IMR-90 (cell line): ENCODE data around the gene COL27A1. TPM values are rescaled to one million over a fixed set of nuclear protein-coding genes. Genes with fewer than 3 reads are reported as not detected.

Experiments used
- ATAC-seq: fragments of 200-7000 bp; cut with Tn5 transposase; 2 replicates; pipeline ENCODE4 v1.9.1; 2020; ENCODE audit warnings: low read depth, mild to moderate bottlenecking, moderate library complexity
- BruUV-seq: library from RNA; stranded (reverse); fragments of 400-500 nt; replicated peaks from 2 replicates; lab custom pipeline; 2021; lab: Mats Ljungman, UMichigan
- CTCF ChIA-PET: fragments of 300-600 bp; formaldehyde crosslinking; extraction: SDS; loops from one replicate; lab custom pipeline; 2021; ENCODE audit warnings: antibody characterized with exemption; lab: Yijun Ruan, JAX
- POLR2A ChIA-PET: fragments of 300-600 bp; sonication (Branson Sonifier 250); formaldehyde crosslinking; loops from one replicate; lab custom pipeline; 2022; ENCODE audit warnings: antibody characterized with exemption; ENCODE audit not compliant: unreplicated experiment; lab: Charles Lee
- DNase-seq: peaks from one replicate; pipeline ENCODE4 v3.0.0; 2013
- H2AFZ ChIP-seq: replicated peaks from 2 replicates; pipeline ENCODE3; 2013; ENCODE audit warnings: low read length, mild to moderate bottlenecking; ENCODE audit not compliant: poor library complexity
- H2AK5ac ChIP-seq: 2 replicates; pipeline ENCODE4 v1.6.1; 2013; ENCODE audit warnings: low read depth, low read length, inconsistent platforms
- H2AK9ac ChIP-seq: replicated peaks from 2 replicates; pipeline ENCODE3; 2013; ENCODE audit warnings: mild to moderate bottlenecking, low read depth, low read length, moderate library complexity; ENCODE audit not compliant: poor library complexity
- H2BK120ac ChIP-seq: 2 replicates; pipeline ENCODE4 v1.6.1; 2013; ENCODE audit warnings: low read depth, low read length, inconsistent platforms
- H2BK15ac ChIP-seq: 3 replicates; pipeline ENCODE4 v1.6.1; 2013; ENCODE audit warnings: low read depth, low read length, inconsistent platforms
- H2BK20ac ChIP-seq: 2 replicates; pipeline ENCODE4 v1.6.1; 2013; ENCODE audit warnings: low read depth, mild to moderate bottlenecking, inconsistent platforms, low read length, moderate library complexity
- H2BK5ac ChIP-seq: 2 replicates; pipeline ENCODE4 v1.6.1; 2013; ENCODE audit warnings: mild to moderate bottlenecking, low read depth, low read length, inconsistent platforms; ENCODE audit not compliant: poor library complexity, severe bottlenecking
- H3K14ac ChIP-seq: replicated peaks from 2 replicates; pipeline ENCODE4 v1.6.1; 2013; ENCODE audit warnings: low read depth, low read length, inconsistent platforms
- H3K18ac ChIP-seq: 2 replicates; pipeline ENCODE4 v1.6.1; 2013; ENCODE audit warnings: low read depth, low read length, control low read depth
- H3K23ac ChIP-seq: 2 replicates; pipeline ENCODE4 v1.6.1; 2013; ENCODE audit warnings: low read depth, low read length, inconsistent platforms
- H3K27ac ChIP-seq: 2 replicates; pipeline ENCODE4 v1.5.1; 2013; ENCODE audit warnings: mild to moderate bottlenecking, control low read depth, low read length; ENCODE audit not compliant: insufficient read depth
- H3K27me3 ChIP-seq: 2 replicates; pipeline ENCODE4 v1.6.1; 2013; ENCODE audit warnings: low read length; ENCODE audit not compliant: control insufficient read depth, insufficient read depth
- H3K36me3 ChIP-seq: 2 replicates; pipeline ENCODE4 v1.6.1; 2013; ENCODE audit warnings: low read length, mixed read lengths; ENCODE audit not compliant: control insufficient read depth, insufficient read depth
- H3K4ac ChIP-seq: 2 replicates; pipeline ENCODE4 v1.6.1; 2013; ENCODE audit warnings: low read depth, low read length, inconsistent platforms
- H3K4me1 ChIP-seq: 2 replicates; pipeline ENCODE4 v1.6.1; 2013; ENCODE audit warnings: low read length, mixed read lengths; ENCODE audit not compliant: control insufficient read depth, insufficient read depth
- H3K4me2 ChIP-seq: 2 replicates; pipeline ENCODE4 v1.6.1; 2013; ENCODE audit warnings: low read depth, mild to moderate bottlenecking, control low read depth, low read length, moderate library complexity
- H3K4me3 ChIP-seq: 2 replicates; pipeline ENCODE4 v1.5.1; 2013; ENCODE audit warnings: low read depth, mild to moderate bottlenecking, control low read depth, low read length, moderate library complexity; ENCODE audit not compliant: insufficient read depth
- H3K56ac ChIP-seq: 2 replicates; pipeline ENCODE4 v1.6.1; 2013; ENCODE audit warnings: low read length, inconsistent platforms; ENCODE audit not compliant: insufficient read depth; ENCODE audit errors: extremely low read depth
- H3K79me1 ChIP-seq, 2 experiments: 2 replicates each; pipeline ENCODE4 v1.6.1; 2013; ENCODE audit warnings: low read length in 2 of 2, inconsistent platforms in 1 of 2, low read depth in 1 of 2
- H3K9ac ChIP-seq: 2 replicates; pipeline ENCODE4 v1.6.1; 2013; ENCODE audit warnings: low read depth, low read length, control low read depth
- H3K9me1 ChIP-seq: 2 replicates; pipeline ENCODE4 v1.6.1; 2013; ENCODE audit warnings: low read length, inconsistent platforms; ENCODE audit not compliant: insufficient read depth
- H3K9me3 ChIP-seq: 2 replicates; pipeline ENCODE4 v1.6.1; 2013; ENCODE audit warnings: low read length; ENCODE audit not compliant: control insufficient read depth, insufficient read depth
- H4K20me1 ChIP-seq: 2 replicates; pipeline ENCODE4 v1.6.1; 2013; ENCODE audit warnings: low read length, inconsistent platforms; ENCODE audit not compliant: insufficient read depth
- H4K5ac ChIP-seq: 2 replicates; pipeline ENCODE4 v1.6.1; 2013; ENCODE audit warnings: mild to moderate bottlenecking, low read depth, low read length, control low read depth
- H4K8ac ChIP-seq, 2 experiments: 2 replicates each; pipeline ENCODE4 v1.6.1; 2013; ENCODE audit warnings: low read depth in 2 of 2, low read length in 2 of 2, control low read depth in 1 of 2, inconsistent platforms in 1 of 2
- H4K91ac ChIP-seq: 2 replicates; pipeline ENCODE4 v1.6.1; 2013; ENCODE audit warnings: low read depth, low read length, inconsistent platforms; ENCODE audit not compliant: insufficient read depth
- BHLHE40 ChIP-seq: fragments of 150-350 bp; IDR thresholded peaks from 2 replicates; pipeline ENCODE4 v1.6.1; 2016; ENCODE audit warnings: mild to moderate bottlenecking, low read depth, low read length
- CHD1 ChIP-seq: IDR thresholded peaks from 2 replicates; pipeline ENCODE4 v1.6.1; 2012; ENCODE audit warnings: low read depth, low read length, improper control_type of control experiment
- CTCF ChIP-seq: conservative IDR thresholded peaks from 2 replicates; pipeline ENCODE4 v1.5.1; 2012; ENCODE audit warnings: mild to moderate bottlenecking, low read depth, low read length, improper control_type of control experiment
- ELK1 ChIP-seq: fragments of 150-350 bp; IDR thresholded peaks from 2 replicates; pipeline ENCODE4 v1.6.1; 2016; ENCODE audit warnings: low read depth, mild to moderate bottlenecking, low read length, moderate library complexity, borderline replicate concordance
- FOS ChIP-seq: fragments of 150-350 bp; IDR thresholded peaks from 2 replicates; pipeline ENCODE4 v1.6.1; 2016; ENCODE audit warnings: low read depth, low read length
- MAFK ChIP-seq: IDR thresholded peaks from 2 replicates; pipeline ENCODE4 v1.6.1; 2012; ENCODE audit warnings: low read depth, low read length, improper control_type of control experiment
- MAZ ChIP-seq: IDR thresholded peaks from 2 replicates; pipeline ENCODE4 v1.6.1; 2012; ENCODE audit warnings: low read depth, mild to moderate bottlenecking, low read length, improper control_type of control experiment, moderate library complexity, borderline replicate concordance
- MXI1 ChIP-seq: IDR thresholded peaks from 2 replicates; pipeline ENCODE4 v1.6.1; 2012; ENCODE audit warnings: low read depth, mild to moderate bottlenecking, low read length, moderate library complexity, borderline replicate concordance
- NFE2L2 ChIP-seq: fragments of 150-350 bp; IDR thresholded peaks from 2 replicates; pipeline ENCODE4 v1.6.1; 2016; ENCODE audit warnings: low read depth, mild to moderate bottlenecking, low read length
- RAD21 ChIP-seq: IDR thresholded peaks from 2 replicates; pipeline ENCODE4 v1.6.1; 2012; ENCODE audit warnings: low read length, improper control_type of control experiment
- RCOR1 ChIP-seq: IDR thresholded peaks from 2 replicates; pipeline ENCODE4 v1.6.1; 2012; ENCODE audit warnings: mild to moderate bottlenecking, low read length, improper control_type of control experiment; ENCODE audit not compliant: insufficient replicate concordance
- RFX5 ChIP-seq: IDR thresholded peaks from 2 replicates; pipeline ENCODE4 v1.8.0; 2012; ENCODE audit warnings: low read depth, mild to moderate bottlenecking, low read length, moderate library complexity
- SMC3 ChIP-seq: fragments of 150-350 bp; IDR thresholded peaks from 2 replicates; pipeline ENCODE4 v1.6.1; 2016; ENCODE audit warnings: low read depth, mild to moderate bottlenecking, antibody characterized with exemption, low read length, moderate library complexity
- USF2 ChIP-seq: fragments of 150-350 bp; IDR thresholded peaks from 2 replicates; pipeline ENCODE4 v1.6.1; 2017; ENCODE audit warnings: mild to moderate bottlenecking, antibody characterized with exemption, low read length, low read depth
- WGBS, 2 experiments: methylation state at CpG; one replicate each; pipeline versions ENCODE4 v1.1.5 to v1.1.7; 2013; ENCODE audit warnings: missing lambda C conversion rate in 2 of 2; ENCODE audit not compliant: insufficient read length in 1 of 2; ENCODE audit errors: extremely low coverage in 2 of 2; 5-methylcytosine and 5-hydroxymethylcytosine counted together
- dilution Hi-C: fragments of 300-500 bp; cut with HindIII; formaldehyde crosslinking; loops from one replicate; pipeline ENCODE4 v1.14.3; 2018; ENCODE audit warnings: low sequenced_read_pairs; ENCODE audit not compliant: unreplicated experiment
- in situ Hi-C: fragments of 300-500 bp; cut with MboI; formaldehyde crosslinking; loops from 3 replicates; pipeline ENCODE4 v1.14.3; 2019; ENCODE audit warnings: low sequenced_read_pairs, inconsistent platforms, mixed read lengths
- intact Hi-C: fragments of 100-400 bp; cut with micrococcal nuclease; formaldehyde crosslinking; loops from 2 replicates; pipeline ENCODE4 v1.10.0; 2022
- polyA plus RNA-seq, 3 experiments: library from polyadenylated mRNA; depleted of rRNA; stranded (reverse); fragments of >200 nt; gene quantifications; 2 replicates each; pipeline ENCODE4 v1.2.3, GENCODE V29; 2012; ENCODE audit warnings: low replicate concordance in 1 of 3
- total RNA-seq: library from RNA; depleted of rRNA; stranded (reverse); fragments of >200 nt; gene quantifications from 2 replicates; pipeline ENCODE4 v1.2.3, GENCODE V29; 2012

Gene COL27A1
- total and polyA plus RNA-seq, 2 of the 4 experiments (the other 2 are of a cell fraction) = 3.2 to 18.3 TPM

- peaks cover 11% of the 10 kb centered on the region for H4K20me1 ChIP-seq
- H3K36me3 ChIP-seq = peaks cover 11% of the 10 kb centered on the region
- H2BK20ac ChIP-seq = no peak overlapping the region
- no peak overlapping the region for H3K56ac ChIP-seq
- H3K9me3 ChIP-seq = no peaks in the 10 kb centered on the region
- H3K18ac ChIP-seq = peak overlapping the region; percentile 28; the same call in 1 of the 2 replicates
- no peak overlapping the region for H2BK5ac ChIP-seq
- no peak; the same call in 1 of the 2 replicates for ATAC-seq
- no peaks in the 10 kb centered on the region for H3K27me3 ChIP-seq
- no peak overlapping the region for H3K4me3 ChIP-seq
- H3K4me2 ChIP-seq = no peak overlapping the region
- peak overlapping the region; percentile 5 for H3K4ac ChIP-seq
- H4K91ac ChIP-seq = no peak overlapping the region
- CTCF ChIA-PET = no interaction called here
- peaks cover 0 to 19% of the 10 kb centered on the region in 2 experiments; a peak in 2 of 4 replicates for H3K79me1 ChIP-seq
- peak overlapping the region; percentile 31 for H4K5ac ChIP-seq
- no peak overlapping the region for H2BK15ac ChIP-seq
- peak; percentile 25 for DNase-seq
- H2BK120ac ChIP-seq = no peak overlapping the region
- POLR2A ChIA-PET = no interaction called here
- in situ Hi-C loops = no loop called here
- intact Hi-C loops = no loop called here
- no peak overlapping the region for H2AK9ac ChIP-seq
- WGBS, 2 experiments = 76% methylated on average over 4 of the region's 11 CpGs; no CpG with 5 or more reads in 1 of the 2 experiments
- peak overlapping the region; percentile 17; the same call in 1 of the 2 replicates for H3K23ac ChIP-seq
- BruUV-seq = no TSS peak
- H2AK5ac ChIP-seq = no peak overlapping the region
- dilution Hi-C loops = no loop called here
- H3K4me1 ChIP-seq = peaks cover 36% of the 10 kb centered on the region
- H3K14ac ChIP-seq = peak overlapping the region; percentile 1; the same call in 1 of the 2 replicates
- peaks cover 43% of the 10 kb centered on the region for H3K9me1 ChIP-seq
- no peak overlapping the region for H3K9ac ChIP-seq
- peak overlapping the region in 1 of 2 experiments; percentile 11; a peak in 1 of 4 replicates for H4K8ac ChIP-seq
- H3K27ac ChIP-seq = no peak overlapping the region
- H2AFZ ChIP-seq = peak overlapping the region; percentile 2
- TF ChIP-seq NFE2L2 (no peak), FOS (no peak), CHD1 (no peak), MXI1 (no peak), RFX5 (no peak), RCOR1 (no peak), BHLHE40 (no peak), ELK1 (no peak), RAD21 (no peak), MAFK (no peak), USF2 (no peak), MAZ (no peak), CTCF (no peak), SMC3 (no peak)
Observed at GRCh38 chr9:114203410-114204140, 48.2 kb downstream of the COL27A1 start.
